Duodenal mucosa (tissue), 2 donors: Measurements from ENCODE around the gene SUSD3.

Experiments
- H3K27ac ChIP-seq: one replicate; pipeline ENCODE4 v1.7.0; 2013; ENCODE audit warnings: low read depth, low read length
- H3K27me3 ChIP-seq, 2 donors: one replicate each; pipeline ENCODE4 v1.7.0; 2013; ENCODE audit warnings: low read length in 2 of 2, control low read depth in 1 of 2; ENCODE audit not compliant: insufficient read depth in 2 of 2, control insufficient read depth in 1 of 2
- H3K36me3 ChIP-seq, 2 donors: one replicate each; pipeline ENCODE4 v1.7.0; 2013; ENCODE audit warnings: low read length in 2 of 2, control low read depth in 1 of 2; ENCODE audit not compliant: insufficient read depth in 2 of 2, control insufficient read depth in 1 of 2
- H3K4me1 ChIP-seq, 2 donors: one replicate each; pipeline ENCODE4 v1.7.0; 2013; ENCODE audit warnings: low read length in 2 of 2, control low read depth in 1 of 2; ENCODE audit not compliant: insufficient read depth in 2 of 2, control insufficient read depth in 1 of 2
- H3K4me3 ChIP-seq, 2 donors: one replicate each; pipeline ENCODE4 v1.7.0; 2013; ENCODE audit warnings: low read length in 2 of 2, low read depth in 1 of 2
- H3K9ac ChIP-seq, 2 donors: one replicate each; pipeline ENCODE4 v1.7.0; 2013; ENCODE audit warnings: low read length in 2 of 2, low read depth in 1 of 2
- H3K9me3 ChIP-seq, 2 donors: one replicate each; pipeline ENCODE4 v1.7.0; 2013; ENCODE audit warnings: low read length in 2 of 2, control low read depth in 1 of 2; ENCODE audit not compliant: control insufficient read depth in 1 of 2

The SUSD3 gene

GRCh38 chr9:93028448-93029006, 30.0 kb upstream of the SUSD3 start:
- no peaks in the 10 kb centered on the region for H3K9me3 ChIP-seq
- peaks cover 0 to 6% of the 10 kb centered on the region in 2 donors for H3K4me1 ChIP-seq
- H3K9ac ChIP-seq = no peak overlapping the region
- peaks cover 0 to 13% of the 10 kb centered on the region in 2 donors for H3K36me3 ChIP-seq
- no peaks in the 10 kb centered on the region for H3K27me3 ChIP-seq
- no peak overlapping the region for H3K27ac ChIP-seq
- no peak overlapping the region for H3K4me3 ChIP-seq

DNA sequence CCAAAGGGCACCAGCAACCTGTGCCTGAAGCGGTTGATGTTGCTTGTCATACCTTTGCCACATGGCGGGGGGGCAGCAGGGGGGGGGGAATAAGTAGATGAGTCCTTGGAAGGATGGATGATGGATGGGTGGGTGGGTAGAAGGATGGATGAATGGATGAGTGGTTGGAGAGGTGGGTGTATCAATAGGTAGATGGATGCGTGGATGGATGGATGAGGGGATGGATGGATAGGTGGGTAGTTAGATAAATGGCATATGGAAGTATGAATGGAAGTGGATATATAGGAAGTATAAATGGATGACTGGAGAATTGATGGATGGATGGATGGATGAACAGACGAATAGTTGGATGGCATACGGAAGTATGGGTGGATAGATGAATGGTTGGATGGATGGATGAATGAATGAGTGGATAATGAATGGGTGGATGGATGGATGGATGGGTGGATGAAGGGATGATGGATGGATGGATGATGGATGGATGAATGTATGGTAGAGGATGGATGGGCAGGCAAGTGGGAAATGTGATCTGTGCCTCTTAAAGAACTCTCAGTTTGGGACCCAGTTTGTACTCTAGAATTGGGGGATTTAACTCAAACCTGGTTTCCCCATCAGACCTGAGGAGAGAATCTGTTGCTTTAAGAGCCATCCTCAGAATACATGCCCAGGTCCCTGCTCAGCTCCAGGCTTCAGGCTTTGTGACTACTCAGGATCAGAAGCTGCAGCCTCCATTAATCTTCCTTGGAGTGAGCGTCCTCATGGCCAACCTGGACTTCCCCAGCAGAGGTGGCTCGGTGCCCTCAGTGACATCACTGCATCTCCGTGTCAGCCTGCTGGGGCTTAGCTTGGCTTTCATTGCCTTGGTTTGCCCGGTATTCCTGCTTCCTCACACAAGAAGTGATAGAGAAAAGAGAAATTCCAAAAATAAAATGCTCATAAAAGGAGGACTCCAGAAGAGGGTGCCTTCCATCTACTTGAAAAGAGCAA, 27.6 kb upstream of the SUSD3 start:
- Histone ChIP-seq H3K4me1 (peaks cover 0 to 6% of the 10 kb centered on the region in 2 donors), H3K36me3 (peaks cover 0 to 17% of the 10 kb centered on the region in 2 donors)

GRCh38 chr9:93031629-93032430, 26.7 kb upstream of the SUSD3 start:
- Histone ChIP-seq H3K4me3 (no peak overlapping the region), H3K36me3 (peaks cover 0 to 17% of the 10 kb centered on the region in 2 donors), H3K27ac (no peak overlapping the region), H3K4me1 (peaks cover 0 to 6% of the 10 kb centered on the region in 2 donors), H3K9ac (no peak overlapping the region), H3K27me3 (no peaks in the 10 kb centered on the region), H3K9me3 (no peaks in the 10 kb centered on the region)

More for the DNA sequence above, 27.6 kb upstream of the SUSD3 start:
- Histone ChIP-seq H3K9me3 (no peaks in the 10 kb centered on the region), H3K9ac (no peak overlapping the region), H3K27ac (no peak overlapping the region), H3K4me3 (no peak overlapping the region), H3K27me3 (no peaks in the 10 kb centered on the region)

GRCh38 chr9:93032545-93032944, 26.0 kb upstream of the SUSD3 start:
- H3K4me1 ChIP-seq = peaks cover 0 to 6% of the 10 kb centered on the region in 2 donors
- no peaks in the 10 kb centered on the region for H3K9me3 ChIP-seq
- no peak overlapping the region for H3K4me3 ChIP-seq
- peaks cover 0 to 17% of the 10 kb centered on the region in 2 donors for H3K36me3 ChIP-seq
- H3K27ac ChIP-seq = no peak overlapping the region
- H3K27me3 ChIP-seq = no peaks in the 10 kb centered on the region
- H3K9ac ChIP-seq = no peak overlapping the region

DNA sequence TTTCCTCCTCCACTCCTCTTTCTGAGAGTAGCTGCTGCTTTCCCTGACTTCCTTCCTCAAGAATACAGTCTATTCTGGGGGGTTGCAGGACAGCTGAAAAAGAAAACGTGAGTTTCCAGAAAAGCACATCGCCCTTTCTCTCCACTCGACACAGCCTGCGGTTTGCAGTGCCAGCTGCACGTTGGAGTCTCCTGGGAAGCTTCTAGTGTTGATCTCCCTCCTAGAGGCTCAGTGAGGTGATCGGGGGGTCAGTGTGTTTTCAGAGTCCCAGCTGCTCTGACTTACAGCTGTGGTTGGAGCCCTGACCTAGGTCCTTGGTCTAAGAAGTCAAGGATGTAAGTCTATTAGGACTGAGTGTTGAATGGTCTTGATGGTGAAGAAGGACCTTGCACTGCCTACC, 25.0 kb upstream of the SUSD3 start:
- Histone ChIP-seq H3K4me3 (no peak overlapping the region), H3K9me3 (no peaks in the 10 kb centered on the region), H3K27me3 (no peaks in the 10 kb centered on the region), H3K9ac (no peak overlapping the region), H3K27ac (no peak overlapping the region), H3K36me3 (peaks cover 0 to 17% of the 10 kb centered on the region in 2 donors), H3K4me1 (peaks cover 0 to 10% of the 10 kb centered on the region in 2 donors)

- Histone ChIP-seq H3K27me3 (no peaks in the 10 kb centered on the region), H3K4me1 (peaks cover 0 to 10% of the 10 kb centered on the region in 2 donors), H3K4me3 (no peak overlapping the region), H3K27ac (no peak overlapping the region), H3K9ac (no peak overlapping the region), H3K36me3 (peaks cover 0 to 10% of the 10 kb centered on the region in 2 donors), H3K9me3 (no peaks in the 10 kb centered on the region)
Measured at GRCh38 chr9:93035106-93035660, 23.3 kb upstream of the SUSD3 start.

- no peaks in the 10 kb centered on the region for H3K9me3 ChIP-seq
- no peak overlapping the region for H3K4me3 ChIP-seq
- no peaks in the 10 kb centered on the region for H3K27me3 ChIP-seq
- peaks cover 0 to 10% of the 10 kb centered on the region in 2 donors for H3K4me1 ChIP-seq
- no peak overlapping the region for H3K27ac ChIP-seq
- H3K36me3 ChIP-seq = peaks cover 0 to 10% of the 10 kb centered on the region in 2 donors
- no peak overlapping the region for H3K9ac ChIP-seq
Measured at GRCh38 chr9:93035821-93036351, 22.6 kb upstream of the SUSD3 start.

- Histone ChIP-seq H3K4me1 (peaks cover 0 to 5% of the 10 kb centered on the region in 2 donors), H3K27me3 (no peaks in the 10 kb centered on the region), H3K4me3 (no peak overlapping the region), H3K9ac (no peak overlapping the region), H3K36me3 (peaks cover 0 to 6% of the 10 kb centered on the region in 2 donors), H3K9me3 (no peaks in the 10 kb centered on the region), H3K27ac (no peak overlapping the region)
Measured at GRCh38 chr9:93036887-93037475, 21.5 kb upstream of the SUSD3 start.

DNA sequence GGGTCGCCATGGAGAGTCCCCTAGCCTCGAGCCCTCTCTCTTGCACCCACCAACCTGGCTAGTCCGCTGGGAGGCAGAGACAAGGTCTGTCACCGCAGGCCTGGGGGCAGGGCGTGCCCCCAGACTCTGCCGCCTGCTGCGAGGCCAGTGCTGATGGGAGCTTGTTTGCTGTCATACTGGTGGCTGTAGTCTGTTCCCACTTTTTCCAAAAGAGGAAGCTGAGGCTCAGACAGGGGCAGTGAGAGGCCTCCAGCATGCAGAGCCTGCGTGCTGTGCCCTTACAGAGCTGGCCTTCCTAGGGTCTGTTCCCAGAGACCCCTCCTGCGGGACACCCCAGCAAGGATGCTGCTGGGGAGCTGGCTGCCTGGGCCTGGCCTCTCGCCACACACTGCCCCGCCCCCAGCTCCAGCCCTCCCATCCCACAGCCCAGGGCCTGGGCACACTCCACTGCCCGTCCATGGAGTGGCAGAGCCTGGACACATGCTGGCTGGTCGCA, 21.0 kb upstream of the SUSD3 start:
- no peak overlapping the region for H3K9ac ChIP-seq
- H3K4me1 ChIP-seq = peaks cover 0 to 3% of the 10 kb centered on the region in 2 donors
- H3K9me3 ChIP-seq = no peaks in the 10 kb centered on the region
- H3K36me3 ChIP-seq = peaks cover 0 to 6% of the 10 kb centered on the region in 2 donors
- H3K27me3 ChIP-seq = no peaks in the 10 kb centered on the region
- no peak overlapping the region for H3K4me3 ChIP-seq
- no peak overlapping the region for H3K27ac ChIP-seq
